ENCODE data around the gene PPP3R1. TPM values are rescaled to one million over a fixed set of nuclear protein-coding genes. Genes with fewer than 3 reads are reported as not detected.

The PPP3R1 gene
- total RNA-seq, 2 donors from 2014 or later: 46.3 to 47.2 TPM

DNA sequence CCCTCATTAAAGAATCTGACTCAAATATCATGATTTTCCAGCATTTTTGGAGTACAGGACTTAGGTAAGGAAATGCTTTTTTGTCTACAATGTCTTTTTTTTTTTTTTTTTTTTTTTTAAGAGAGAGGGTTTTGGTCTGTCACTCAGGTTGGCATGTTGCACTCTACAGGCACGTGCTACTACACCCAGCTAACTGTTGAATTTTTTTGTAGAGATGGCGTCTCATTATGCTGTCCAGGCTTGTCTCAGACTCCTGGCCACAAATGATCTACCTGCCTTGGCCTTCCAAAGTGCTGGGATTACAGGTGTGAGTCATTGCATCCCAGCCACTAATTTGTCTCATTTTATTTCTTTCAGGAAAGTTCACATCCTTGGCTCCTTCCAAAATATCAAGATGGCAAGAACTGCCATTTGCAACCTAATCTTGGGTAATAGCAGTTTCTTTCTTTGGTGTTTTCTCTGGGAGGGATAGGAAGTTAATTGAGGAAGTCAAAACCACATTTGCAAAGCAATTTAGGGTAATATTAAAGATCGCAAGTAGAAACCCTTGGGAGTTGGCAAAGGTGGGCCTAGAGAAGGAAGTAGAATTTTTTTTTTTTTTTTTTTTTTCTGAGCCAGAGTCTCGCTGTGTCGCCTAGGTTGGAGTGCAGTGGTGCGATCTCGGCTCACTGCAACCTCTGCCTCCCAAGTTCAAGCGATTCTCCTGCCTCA, 79.2 kb downstream of the PPP3R1 start:
- intact Hi-C loops (cut with DNase I): no loop called here
- no peak for DNase-seq (ENCODE audit: low spot score)

- intact Hi-C loops (cut with DNase I): no loop called here
Measured at GRCh38 chr2:68172521-68172920, 79.8 kb downstream of the PPP3R1 start.

DNA sequence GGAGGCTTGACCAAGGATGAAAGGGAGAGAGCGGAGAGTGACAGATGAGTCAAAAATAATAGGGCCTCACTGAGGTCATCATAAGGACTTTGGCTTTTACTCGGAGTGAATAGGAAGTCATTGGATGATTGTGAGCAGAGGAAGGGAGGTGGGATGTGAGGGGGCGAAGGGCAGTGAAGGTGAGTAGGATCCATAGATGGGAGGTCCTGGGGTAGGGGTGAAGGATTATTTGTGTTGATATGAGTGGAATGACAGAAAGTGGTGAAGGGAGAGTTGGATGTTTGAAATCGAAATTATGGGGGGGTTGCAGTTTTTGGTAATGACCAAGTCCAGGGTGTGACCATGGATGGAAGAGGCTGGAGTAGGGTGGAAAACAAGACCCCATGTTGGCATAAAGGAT, 80.6 kb downstream of the PPP3R1 start:
- intact Hi-C loops (cut with DNase I): no loop called here
- no peak for DNase-seq (ENCODE audit: low spot score)

More at GRCh38 chr2:68172521-68172920, 79.8 kb downstream of the PPP3R1 start:
- DNase-seq (ENCODE audit: low spot score): no peak

DNA sequence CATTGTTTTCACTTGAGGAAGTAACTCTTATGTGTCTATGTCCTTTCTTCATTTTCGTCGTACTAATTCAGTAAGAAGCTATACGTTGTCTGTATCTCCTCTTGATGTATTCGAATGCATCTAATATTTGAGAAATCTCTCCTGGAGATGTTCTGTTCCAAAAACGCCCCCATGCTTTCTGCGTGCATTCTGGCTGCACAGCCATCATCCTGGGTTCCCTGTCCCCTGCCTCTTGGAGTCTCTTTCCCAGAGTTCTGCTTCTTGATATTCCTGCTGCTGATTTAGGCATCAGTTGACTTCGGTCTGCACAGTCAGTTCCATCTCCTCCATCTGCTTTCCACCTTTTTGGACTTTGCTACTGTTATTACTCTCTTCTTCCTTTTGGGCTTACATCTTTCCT, 81.2 kb downstream of the PPP3R1 start:
- intact Hi-C loops (cut with DNase I): no loop called here
- no peak for DNase-seq (ENCODE audit: low spot score)

DNA sequence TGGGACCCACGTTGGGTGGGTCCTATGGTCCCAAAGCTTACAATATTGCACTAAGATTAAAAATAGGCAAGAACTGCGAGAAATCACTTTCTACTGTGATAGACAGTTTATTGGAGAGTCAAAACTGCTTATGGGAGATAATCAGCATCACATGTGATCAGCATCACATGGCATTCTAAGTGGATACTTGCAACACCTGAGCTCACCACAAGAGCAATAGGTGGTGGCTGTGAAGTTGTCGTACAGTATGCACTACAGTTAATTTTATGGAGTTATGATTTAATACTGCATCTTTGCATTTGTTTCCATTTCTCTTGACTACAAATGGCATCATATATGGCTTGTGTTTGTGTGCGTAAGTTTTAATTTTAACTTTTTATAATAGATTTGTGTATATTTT, 83.0 kb downstream of the PPP3R1 start:
- no peak for DNase-seq (ENCODE audit: low spot score)
- intact Hi-C loops (cut with DNase I): no loop called here

DNA sequence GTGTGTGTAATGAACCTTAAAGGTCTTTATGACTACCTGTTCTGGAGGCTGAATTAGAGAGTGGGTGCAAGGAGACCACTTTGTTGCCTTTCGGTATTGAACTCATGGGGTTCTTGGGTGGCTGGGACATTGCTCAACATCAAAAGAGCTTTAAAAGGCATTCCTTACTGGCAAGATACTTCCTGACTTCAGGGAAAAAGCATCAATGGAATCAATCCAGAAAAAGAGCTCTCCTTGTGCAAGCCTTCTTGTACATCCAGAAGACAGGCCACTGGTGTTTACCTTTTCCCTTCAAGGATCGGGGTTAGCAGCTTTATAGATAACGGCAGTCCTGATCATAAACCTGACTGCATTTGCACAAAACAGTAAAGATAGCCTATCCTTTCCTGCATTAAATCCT, 85.1 kb downstream of the PPP3R1 start:
- intact Hi-C loops (cut with DNase I): no loop called here
- DNase-seq (ENCODE audit: low spot score): no peak

- DNase-seq (ENCODE audit: low spot score): no peak
- intact Hi-C loops (cut with DNase I): no loop called here
Measured at GRCh38 chr2:68163641-68164040, 88.7 kb downstream of the PPP3R1 start.

DNA sequence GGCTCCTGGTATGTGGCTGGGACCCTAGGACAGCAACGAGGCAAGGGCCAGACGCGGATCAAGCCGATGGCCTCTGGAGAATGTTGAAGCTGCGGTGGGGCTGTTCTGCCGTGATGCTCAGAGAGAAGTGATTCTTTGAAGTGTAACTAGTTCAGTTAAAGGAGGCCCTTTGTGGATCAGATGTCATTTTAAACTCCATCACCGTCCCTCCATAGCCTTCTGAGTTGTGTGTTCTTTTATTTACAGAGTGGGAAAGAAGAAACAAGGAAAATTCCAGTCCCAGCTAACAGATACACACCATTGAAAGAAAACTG, 94.2 kb downstream of the PPP3R1 start:
- intact Hi-C loops (cut with DNase I): no loop called here
- no peak for DNase-seq (ENCODE audit: low spot score)

- intact Hi-C loops (cut with DNase I): no loop called here
- DNase-seq (ENCODE audit: low spot score): peak; percentile 98
Measured at GRCh38 chr2:68157402-68158133, 94.8 kb downstream of the PPP3R1 start, which contains the start of gene PNO1. TSS of gene PNO1 (plus strand) at chr2:68157888. CDS start at chr2:68157935, 47 bp downstream.

DNA sequence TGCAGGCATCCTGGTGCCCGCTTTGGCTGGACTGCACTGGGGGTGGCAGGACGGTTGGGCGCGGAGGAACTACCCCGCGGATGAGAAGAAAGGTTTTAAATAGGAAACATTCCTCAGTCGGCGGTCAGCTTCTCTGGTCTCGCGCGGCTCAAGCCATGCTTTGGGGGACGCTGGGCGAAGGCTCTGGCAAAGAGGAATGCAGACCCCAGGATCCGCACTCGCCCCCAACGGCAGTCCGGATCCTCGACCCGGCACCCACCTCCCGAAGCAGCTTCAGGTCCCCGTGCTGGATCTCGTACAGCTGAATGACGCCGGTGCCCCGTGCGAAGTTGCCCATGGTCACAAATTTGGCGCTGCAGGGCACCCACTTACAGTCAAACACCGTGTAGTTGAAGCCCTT, 95.3 kb downstream of the PPP3R1 start:
- intact Hi-C loops (cut with DNase I): no loop called here
- DNase-seq (ENCODE audit: low spot score): no peak

- intact Hi-C loops (cut with DNase I): no loop called here
Measured at GRCh38 chr2:68156419-68156818, 95.9 kb downstream of the PPP3R1 start.

GRCh38 chr2:68155618-68156017, 96.7 kb downstream of the PPP3R1 start:
- intact Hi-C loops (cut with DNase I): no loop called here

More at GRCh38 chr2:68156419-68156818, 95.9 kb downstream of the PPP3R1 start:
- DNase-seq (ENCODE audit: low spot score): no peak

DNA sequence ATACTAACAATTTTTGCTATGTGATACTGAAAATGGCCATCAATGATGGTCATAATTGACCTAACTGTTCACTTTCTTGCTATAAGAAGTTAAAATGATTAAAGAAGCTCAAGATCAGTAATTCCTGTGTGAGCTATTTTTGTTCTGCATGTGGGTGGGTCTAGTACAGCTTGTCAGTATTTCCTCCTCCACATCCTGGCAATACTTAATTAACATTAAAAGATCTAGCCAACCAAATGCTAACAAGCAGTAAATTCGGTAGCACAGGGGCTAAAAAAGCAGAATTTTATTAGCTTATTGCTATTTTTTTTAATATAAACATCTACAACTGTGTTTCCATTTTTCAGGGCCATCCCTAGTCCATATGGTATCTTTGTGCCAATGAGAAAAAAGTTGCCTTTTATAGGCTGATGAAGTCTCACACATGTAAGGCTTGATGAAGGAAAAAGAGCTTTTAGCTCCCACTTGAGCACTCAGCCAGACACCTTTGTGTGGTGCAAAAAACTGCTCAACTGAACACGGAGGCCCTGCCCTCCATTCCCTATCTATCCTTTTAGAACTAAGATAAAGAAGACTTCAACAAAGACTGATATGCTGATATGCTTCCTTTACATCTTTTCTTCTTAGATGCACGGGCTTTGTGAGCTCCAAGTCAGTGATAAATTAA, 99.5 kb downstream of the PPP3R1 start:
- no peak for DNase-seq (ENCODE audit: low spot score)
- intact Hi-C loops (cut with DNase I): no loop called here

More at GRCh38 chr2:68155618-68156017, 96.7 kb downstream of the PPP3R1 start:
- no peak for DNase-seq (ENCODE audit: low spot score)

GRCh38 chr2:68151037-68151436, 101.3 kb downstream of the PPP3R1 start:
- intact Hi-C loops (cut with DNase I): no loop called here

GRCh38 chr2:68141875-68142274, 110.5 kb downstream of the PPP3R1 start:
- DNase-seq (ENCODE audit: low spot score): no peak
- intact Hi-C loops (cut with DNase I): no loop called here

More at GRCh38 chr2:68151037-68151436, 101.3 kb downstream of the PPP3R1 start:
- DNase-seq (ENCODE audit: low spot score): no peak

DNA sequence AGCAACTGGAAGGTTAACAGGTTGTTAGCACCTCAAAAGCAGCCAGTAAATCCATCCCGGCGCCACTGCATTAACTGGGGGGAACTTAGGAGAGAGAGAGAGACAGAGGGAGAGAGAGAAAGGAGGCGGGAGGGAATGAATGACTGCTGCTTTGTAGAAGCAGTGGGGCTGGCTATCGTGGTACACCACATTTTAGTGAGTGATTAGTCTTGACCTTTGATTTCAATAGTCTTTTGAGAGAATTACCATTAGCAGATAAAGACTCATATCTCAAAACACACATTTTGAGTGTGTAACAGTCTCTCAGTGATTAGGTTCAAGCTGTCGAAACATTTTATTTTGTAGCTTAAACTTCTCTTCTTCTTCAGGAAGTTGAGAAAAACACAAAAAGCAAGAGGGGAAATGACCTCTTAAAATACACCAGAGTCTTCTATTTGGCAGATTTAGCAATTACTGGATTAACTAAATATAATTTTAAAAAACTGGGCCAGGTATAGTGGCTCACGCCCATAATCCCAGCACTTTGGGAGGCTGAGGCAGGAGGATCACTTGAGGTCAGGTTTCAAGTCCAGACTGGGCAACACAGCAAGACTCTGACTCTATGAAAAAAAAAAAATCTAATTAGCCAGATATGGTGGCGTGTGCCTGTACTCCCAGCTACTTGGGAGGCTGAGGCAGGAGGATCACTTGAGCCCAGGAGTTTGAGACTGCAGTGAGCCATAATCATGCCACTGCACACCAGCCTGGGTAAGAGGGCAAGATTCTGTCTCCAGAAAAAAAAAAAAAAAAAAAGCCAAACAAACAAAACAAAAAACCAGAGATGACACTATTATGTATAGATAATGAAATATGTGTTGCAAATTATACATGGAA, 116.6 kb downstream of the PPP3R1 start:
- intact Hi-C loops (cut with DNase I): no loop called here
- DNase-seq (ENCODE audit: low spot score): no peak

DNA sequence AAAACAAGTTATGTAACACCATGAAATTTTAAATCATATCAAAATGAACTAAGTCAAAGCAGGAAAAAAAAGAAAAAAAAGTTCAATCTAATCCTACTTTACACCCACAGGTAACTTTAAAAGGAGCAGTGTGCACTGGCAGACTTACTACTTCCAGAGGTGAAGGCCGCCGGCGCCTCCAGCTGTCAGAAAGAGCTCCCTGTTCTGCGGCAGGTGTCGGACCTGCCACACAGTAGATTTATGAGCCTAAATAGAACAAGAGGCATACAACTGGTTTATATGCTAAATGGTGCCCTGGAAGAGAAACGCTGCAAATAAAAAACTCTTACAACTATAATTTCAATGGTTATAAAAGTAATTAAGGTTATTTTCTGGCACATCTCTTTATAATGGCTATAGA, 117.8 kb downstream of the PPP3R1 start:
- intact Hi-C loops (cut with DNase I): no loop called here
- no peak for DNase-seq (ENCODE audit: low spot score)

DNA sequence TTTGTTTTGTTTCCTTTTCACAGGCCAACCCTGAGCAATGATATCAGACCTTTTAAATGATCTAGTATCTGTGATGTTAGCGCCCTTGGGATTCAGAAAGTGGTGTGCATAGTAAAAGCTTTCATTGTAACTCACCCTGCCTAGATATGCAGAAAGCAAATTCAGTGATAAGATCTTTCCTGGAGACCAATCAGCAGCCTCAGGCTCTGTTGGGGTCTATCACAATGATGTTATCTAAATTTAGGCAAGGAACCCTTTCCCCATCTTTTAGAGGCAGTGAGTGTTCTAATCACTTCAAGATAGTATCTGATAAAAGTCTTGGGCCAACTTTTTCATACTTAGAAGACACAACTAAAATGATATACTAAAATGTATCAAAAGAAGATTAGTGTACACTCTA, 118.2 kb downstream of the PPP3R1 start:
- intact Hi-C loops (cut with DNase I): no loop called here

More for the DNA sequence above, 118.2 kb downstream of the PPP3R1 start:
- no peak for DNase-seq (ENCODE audit: low spot score)

Measured in posterior vena cava (tissue), 2 donors.